ENCODE measurements around the gene GGA1.

The GGA1 gene

GRCh38 chr22:37676736-37677492, 68.3 kb downstream of the GGA1 start:
- DNase-seq: peak; percentile 79

- no peak for DNase-seq
Measured at GRCh38 chr22:37677493-37677974, 68.9 kb downstream of the GGA1 start.

- DNase-seq: no peak
Measured at GRCh38 chr22:37678372-37678771, 69.7 kb downstream of the GGA1 start.

- no peak for DNase-seq
Measured at GRCh38 chr22:37679670-37680069, 71.0 kb downstream of the GGA1 start.

GRCh38 chr22:37680191-37680851, 71.7 kb downstream of the GGA1 start:
- no peak for DNase-seq

- no peak for DNase-seq
Measured at GRCh38 chr22:37681001-37681424, 72.4 kb downstream of the GGA1 start.

- no peak for DNase-seq
Measured at GRCh38 chr22:37681556-37682049, 73.0 kb downstream of the GGA1 start.

Data from GF-D8 (cell line).